IPS-NIHi7 (cell line): ENCODE data around the gene SHF.

ENCODE experiments used
- DNase-seq: peaks from one replicate; pipeline ENCODE4 v3.0.0; 2012; ENCODE audit warnings: mixed read lengths; ENCODE audit errors: extremely low spot score

SHF gene

DNA sequence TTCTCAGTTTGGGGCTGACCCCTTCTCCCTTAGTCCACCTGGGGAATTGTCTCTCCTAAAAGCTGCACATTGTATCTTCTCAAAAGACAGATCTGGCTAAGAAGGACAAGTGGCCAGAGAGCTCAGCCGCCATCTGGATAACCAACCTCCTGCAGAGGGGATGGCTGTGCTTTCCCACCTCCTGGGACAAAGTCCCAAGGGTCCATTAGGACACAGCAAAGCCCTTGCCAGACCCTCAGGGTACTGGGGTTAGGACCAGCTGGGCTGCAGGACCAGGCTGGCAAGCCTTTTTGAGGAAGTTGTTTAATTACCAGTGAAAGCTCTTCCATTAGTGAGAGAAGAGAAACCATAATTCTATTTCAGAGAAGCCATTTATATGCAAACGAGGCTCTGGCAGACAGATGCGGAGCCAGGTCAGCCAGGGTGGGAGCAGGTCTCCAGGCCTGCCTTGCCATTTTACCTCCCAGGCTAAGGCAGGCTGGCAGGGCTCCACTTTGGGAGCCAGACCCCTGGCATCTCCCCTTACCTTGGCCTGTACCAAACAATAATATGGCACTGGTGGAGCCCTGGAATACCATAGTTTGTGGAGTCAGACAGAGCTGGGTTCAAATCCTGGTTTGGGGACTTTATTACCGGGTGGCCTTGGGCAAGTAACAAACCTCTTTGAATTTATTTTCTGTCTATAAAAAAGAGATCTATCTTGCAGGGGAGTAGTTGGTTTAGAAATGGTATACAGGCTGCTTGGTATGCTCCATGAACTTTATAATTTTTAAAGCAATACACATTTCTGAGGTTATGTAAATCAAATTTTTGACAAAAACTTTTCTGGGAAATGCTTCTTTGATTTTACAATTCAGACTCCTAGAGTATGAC, 17.9 kb downstream of the SHF start:
- no peak for DNase-seq

DNA sequence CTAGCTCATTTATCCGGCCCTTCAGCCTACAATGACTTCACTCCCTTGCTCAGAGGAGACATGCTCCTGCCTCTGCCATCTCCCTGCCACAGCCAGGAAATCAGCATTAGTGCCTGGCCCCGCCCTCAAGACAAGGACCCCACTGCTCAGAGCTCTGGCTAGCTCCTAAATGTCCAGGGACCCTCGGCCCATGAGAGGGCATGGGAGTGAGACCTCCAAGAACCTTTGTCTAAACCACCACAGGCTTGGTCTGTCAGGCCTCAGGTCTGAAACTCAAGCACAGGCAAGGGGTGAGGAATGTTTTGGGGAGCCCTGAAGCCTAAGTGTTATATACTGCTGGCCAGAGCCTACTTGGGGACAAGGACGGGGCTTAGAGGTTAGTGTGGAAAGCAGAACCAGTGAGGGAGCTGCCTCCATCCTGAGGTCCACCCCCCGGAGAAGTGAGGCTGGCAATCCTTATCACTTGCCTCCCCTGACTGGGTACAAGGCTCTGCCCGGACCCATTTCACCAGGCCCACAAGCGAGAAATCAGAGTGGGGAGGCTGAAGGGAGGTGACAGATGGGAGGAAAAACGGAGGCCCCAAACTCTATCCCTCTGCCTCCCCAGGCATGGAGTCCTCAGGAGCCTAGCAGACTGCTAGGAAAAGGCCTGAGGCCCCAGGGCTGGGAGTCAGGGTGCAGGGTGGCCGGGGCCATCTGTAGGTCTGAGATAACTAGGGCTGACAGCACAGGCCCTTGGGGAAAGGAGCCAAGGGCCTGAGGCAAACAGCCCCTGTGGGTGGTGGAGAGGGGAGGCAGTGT, 18.8 kb downstream of the SHF start:
- DNase-seq = no peak

DNA sequence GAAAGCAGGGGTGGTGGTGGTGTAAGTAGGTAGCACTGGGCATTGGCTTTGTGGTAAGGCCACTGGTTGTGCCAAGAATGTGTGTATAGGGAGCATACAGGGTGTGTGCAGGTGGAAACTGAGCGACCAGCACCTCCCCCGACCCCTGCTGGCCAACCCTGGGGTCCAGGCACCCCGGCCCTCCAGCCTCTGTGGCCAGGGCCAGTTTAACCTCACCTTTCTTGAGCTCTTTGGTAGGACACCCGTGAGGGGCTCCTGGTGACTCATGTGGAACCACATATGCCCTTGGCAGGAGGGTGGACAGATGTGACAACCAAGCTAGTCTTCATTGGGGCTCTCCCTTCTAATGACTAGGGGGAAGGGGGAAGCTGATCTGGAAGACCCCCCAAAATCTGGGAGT, 19.5 kb downstream of the SHF start:
- DNase-seq = no peak

DNA sequence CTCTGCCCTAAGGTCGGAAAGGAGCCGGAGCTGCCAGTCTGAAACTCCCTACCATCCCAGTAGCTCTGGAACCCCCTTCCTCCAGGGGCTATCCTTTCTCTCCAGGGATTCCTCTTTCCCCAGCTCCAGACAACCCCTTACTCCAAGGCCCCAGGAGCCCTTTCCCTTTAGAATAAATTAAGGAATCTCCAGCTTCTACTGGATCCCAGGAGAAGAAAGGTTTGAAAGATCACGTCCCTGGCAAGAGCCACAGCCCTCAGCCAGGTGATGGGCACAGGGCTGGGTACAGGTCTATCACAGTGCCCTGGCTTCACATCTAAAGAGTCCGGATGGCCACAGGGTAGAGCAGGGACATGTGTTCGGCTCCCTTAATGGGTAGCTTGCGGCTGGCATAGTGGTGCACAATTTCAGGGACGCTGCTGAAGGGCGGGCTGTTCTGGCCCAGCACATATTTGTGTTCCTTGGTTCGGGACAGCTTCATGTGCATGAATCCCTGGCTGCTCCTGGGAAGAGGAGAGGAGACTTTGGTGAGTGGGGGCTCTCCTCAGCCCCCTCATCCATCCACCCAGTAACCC, 20.0 kb downstream of the SHF start:
- DNase-seq = no peak

DNA sequence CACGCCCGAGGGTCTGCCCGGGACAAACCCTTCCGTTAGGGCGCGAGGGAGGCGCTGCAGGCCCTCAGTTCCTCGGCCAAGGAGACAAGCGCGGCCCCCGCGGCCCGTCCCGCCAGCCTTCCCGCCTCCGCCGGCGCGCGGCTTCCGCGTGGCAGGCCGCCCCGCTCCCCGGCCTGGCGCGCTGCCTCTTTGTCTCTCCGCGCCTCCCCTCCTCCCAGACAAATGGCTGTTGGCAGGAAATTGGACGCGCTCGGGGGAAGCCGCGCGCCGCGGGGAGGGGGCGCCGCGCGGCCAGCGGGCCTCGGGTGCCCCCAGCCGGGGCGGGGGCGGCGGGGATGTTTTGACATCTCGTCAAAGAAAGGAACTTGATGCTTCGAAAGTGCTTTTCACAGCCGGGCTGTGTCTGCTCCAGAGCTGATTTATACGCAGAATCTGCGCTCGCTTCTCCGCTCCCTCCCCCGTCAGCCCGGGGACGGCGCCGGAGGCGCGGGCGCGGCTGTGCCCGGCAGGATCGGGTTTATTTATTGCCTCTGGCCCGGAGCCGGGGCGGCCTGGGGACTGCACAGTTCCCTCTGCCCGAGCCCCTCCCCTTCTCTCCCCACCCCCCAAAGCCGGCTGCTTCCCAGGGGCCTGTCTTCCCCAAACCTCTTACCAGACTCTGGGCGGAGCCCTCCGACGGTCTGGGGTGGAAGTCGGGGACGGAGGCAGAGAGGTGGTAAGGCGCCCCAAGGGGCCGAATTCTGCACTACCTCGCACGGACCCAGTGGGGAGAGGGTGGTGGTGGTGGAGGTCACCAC, 20.7 kb downstream of the SHF start:
- peak; percentile 84 for DNase-seq

DNA sequence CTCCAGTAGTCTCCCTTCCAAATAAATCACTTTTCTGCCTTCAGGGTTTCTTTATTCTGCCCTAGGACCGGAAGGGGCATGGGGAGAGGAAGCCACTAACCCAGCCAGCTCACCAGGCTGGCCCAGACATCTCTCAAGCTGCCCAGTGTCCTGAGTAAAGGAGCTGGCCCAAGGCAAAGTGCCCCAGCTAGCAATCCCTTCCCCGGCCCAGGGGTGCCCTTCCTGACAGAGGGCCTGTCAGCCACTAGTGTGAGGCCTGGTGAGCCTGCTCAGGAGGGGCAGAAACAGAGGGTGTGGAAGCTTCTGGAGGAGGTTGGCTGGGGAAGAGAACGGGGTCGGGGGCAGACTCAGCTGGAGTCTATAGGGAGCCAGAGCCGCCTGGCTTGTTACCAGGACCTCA, 22.2 kb downstream of the SHF start:
- no peak for DNase-seq

DNA sequence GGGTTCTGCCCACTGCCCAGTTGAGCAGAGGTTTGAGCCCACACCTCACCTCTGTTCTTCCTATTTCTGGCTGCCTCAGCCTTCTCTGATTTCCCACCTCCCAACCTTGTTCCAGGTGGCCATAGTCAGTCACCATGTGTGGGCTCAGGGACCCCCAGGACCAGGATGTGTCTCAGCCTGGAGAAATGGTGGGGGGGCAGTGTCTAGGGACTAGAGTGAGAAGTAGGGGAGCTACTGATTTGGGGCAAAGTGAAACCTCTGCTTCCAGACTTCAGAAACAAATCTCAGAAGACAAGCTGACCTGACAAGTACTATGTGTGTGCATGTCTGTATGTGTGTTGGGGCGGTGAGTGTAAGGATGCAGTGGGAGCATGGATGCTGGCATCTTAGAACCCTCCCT, 22.9 kb downstream of the SHF start:
- DNase-seq = no peak

DNA sequence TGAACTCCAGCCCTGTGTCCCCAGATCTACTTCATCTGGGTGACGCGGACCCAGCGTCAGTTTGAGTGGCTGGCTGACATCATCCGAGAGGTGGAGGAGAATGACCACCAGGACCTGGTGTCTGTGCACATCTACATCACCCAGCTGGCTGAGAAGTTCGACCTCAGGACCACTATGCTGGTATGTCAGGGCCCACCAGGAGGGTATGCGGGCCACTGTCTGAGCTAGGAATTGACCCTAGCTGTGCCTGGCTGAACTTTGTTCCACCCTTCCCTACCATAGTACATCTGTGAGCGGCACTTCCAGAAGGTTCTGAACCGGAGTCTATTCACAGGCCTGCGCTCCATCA, 24.3 kb downstream of the SHF start:
- DNase-seq = no peak

DNA sequence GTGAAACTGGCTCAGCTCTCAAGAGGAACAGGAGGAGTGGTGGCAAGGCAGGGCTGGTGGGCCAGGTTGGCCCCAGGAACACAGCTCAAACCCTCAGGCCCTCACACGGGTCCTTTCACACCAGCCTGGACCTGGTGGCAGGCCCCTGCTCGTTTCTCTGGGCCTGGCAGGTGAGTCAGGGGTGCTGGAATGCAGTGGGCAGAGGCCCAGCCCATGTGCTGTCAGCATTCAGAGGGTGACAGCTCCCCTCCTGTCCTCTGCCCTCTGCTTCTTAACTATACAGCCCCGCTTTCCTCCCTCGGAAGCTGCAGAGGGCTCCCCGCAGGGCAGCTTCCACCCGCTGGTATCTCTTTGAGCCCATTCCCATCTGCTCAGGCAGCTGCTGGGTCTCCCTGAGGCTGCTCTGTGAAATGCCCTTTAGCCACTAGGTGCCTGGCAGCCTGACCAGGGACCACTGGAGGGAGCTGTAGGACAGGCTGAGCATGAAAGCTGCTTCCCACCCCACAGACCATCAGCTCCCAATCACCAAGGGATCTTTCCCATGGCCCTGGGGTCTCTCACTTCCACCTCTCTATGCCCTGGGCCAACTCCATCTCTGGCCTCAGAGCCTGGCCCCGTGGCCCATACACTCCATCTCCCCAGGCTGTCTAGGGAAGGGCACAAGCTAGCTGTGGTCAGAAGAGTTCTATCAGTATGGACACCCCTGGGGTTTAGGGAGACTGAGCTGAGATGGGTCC, 24.8 kb downstream of the SHF start:
- DNase-seq = peak; percentile 95

DNA sequence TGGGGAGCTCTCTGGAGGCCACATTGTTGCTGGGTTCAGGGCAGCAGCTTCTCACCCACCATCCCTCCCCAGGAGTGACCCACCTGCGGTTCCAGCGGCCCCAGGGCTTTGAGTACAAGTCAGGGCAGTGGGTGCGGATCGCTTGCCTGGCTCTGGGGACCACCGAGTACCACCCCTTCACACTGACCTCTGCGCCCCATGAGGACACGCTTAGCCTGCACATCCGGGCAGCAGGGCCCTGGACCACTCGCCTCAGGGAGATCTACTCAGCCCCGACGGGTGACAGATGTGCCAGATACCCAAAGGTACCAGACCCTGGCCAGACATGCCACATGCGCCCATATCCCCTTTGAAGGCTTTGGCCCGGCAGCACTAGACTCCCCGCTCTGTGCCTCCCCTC, 26.1 kb downstream of the SHF start:
- no peak for DNase-seq

DNA sequence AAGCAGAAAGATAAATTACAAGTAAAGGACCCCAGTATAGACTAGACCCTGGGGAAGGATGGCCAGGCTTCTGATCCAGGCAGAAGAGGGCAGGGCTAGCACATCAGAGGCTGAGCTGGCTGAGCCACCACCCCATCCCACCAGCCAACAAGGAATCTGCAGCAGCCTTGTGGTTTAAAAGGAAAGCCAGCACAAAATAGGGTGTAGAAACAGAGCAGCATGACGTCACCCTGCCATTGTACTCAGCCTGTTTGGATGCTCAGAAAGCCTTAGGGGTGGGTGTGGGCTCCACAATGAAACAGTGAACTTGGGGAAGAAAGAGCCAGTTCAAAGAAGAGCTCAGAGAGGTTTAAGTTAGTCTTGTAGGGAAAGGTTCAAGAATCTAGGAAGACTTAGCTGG, 29.8 kb downstream of the SHF start:
- DNase-seq = peak; percentile 31

DNA sequence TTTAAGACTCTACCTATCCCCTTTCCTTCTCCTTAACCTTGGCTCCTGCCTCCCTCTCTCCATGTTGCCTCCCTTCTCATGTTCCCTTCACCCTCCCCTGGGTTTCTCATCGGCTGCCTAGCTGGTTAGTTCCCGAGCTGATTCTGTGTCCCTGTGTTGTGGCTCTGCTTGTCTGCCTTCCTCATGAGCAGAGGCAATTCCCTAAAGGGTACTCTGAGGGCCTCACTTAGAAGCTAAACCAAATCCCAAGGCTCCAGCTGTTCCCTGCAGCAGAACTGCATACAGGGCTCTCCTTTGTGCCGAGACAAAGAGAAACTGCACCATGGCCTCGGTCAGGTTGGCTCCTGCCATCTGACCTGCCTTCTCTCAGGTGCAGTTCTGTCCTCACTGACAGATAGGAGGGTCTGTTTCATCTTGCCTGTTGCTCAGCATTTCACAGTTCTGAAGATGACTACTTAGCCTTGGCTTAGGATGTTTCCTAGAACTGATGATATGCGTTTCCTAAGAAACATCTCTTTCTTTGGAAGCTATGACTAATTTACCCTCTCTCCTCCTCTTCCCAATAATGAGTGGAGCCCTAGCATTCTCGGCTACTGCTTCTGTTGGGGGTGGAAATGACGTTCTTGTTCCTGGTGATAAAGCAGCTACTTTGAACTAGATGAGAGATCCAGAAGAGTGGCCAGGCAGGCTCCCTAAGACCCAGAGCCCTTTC, 30.9 kb downstream of the SHF start:
- DNase-seq = no peak

DNA sequence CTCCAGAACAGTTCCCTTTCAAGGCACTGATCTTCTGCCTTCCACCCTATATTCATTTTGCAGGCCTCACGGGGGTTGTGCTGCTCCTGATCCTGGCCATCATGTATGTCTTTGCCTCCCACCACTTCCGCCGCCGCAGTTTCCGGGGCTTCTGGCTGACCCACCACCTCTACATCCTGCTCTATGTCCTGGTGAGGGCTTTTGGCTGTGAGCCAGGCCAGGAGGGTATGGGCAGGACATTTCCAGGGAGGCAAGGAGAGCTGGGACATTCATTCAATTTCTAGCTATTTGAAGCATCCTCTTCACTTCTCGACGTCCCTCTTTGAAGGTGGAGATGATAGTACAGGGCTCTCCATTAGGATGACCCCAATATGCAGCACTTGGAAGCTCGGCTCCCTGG, 32.0 kb downstream of the SHF start:
- no peak for DNase-seq

DNA sequence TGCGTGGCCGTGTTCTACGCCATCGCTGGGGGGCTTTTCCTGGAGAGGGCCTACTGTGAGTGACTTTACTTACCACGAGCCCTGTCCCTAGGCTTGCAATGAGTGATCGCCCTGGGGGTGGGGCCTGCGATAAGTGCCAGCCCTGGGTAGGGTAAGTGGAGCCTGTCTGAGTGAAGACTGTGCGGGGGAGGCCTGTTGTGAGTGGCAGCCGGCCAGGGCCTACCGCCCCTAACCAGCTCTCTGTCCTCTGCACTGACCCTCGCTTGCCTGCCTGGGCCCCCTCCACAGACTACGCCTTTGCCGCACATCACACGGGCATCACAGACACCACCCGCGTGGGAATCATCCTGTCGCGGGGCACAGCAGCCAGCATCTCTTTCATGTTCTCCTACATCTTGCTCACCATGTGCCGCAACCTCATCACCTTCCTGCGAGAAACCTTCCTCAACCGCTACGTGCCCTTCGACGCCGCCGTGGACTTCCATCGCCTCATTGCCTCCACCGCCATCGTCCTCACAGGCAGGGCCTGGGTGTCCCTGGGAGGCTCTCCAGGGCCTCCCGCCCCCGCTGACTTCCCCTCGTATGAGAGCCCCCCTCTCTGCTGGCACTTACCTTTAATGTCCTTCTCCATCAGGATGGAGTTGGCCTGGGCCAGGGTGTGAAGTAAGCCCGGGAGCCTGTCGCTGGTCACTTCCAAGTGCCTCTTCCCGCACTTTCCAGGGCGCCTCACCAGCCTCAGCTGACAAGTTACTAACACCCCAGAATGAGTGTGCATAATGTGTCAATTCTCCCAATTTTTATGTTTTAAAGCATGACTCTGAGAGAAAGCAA, 35.6 kb downstream of the SHF start:
- DNase-seq = no peak

DNA sequence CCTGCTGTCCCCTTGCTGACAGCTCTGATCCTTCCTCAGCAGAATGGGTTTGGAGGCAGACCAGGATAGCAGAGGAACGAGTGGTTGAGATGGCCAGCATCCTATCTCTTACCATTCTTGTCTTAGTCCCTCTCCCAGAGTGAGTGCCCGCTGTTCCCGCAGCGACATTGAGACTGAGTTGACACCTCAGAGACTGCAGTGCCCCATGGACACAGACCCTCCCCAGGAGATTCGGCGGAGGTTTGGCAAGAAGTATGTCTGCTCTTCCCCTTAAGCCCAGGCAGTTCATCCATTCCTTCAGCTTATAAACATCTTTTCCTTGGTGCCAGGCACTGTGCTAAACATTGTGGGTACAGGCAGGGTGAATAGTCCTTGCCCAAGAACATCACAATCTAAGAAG, 36.8 kb downstream of the SHF start:
- DNase-seq = no peak

DNA sequence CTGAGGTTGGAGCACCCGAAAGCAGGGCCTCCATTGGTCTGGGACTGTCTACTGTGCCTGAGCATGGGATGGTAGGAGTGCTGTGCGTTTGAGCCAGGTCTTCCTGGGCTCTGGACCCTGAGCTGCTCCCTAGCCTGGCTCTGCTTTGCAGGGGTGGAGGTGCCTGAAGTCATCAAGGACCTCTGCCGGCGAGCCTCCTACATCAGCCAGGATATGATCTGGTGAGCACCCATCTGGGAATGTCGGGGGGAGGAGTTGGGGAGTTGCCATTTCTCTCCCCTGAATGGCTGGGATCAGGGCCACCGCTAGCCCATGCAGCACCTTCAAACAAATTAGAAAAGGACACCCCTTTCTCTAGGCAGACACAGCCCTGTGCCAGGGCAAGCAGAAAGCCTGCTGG, 37.3 kb downstream of the SHF start:
- no peak for DNase-seq

DNA sequence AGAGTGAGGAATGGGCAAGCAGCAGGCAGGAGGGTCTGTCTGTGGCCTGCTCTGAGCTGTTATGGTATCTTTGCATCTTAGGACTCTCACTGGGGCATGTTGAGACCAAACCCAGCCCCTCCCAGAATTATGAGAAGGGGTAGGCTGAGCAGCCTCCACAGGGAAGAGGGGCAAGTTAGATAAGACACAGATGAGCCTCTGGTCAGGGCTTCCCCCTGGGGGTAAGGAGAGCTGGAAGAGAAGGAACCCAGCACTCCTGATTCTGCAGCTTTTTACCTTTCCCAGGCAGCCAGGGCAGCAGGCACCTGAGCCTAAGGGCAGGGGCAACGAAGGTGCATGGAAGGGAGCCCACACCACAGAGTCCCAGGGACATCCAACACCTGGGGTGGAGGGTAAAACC, 38.7 kb downstream of the SHF start:
- DNase-seq = no peak

DNA sequence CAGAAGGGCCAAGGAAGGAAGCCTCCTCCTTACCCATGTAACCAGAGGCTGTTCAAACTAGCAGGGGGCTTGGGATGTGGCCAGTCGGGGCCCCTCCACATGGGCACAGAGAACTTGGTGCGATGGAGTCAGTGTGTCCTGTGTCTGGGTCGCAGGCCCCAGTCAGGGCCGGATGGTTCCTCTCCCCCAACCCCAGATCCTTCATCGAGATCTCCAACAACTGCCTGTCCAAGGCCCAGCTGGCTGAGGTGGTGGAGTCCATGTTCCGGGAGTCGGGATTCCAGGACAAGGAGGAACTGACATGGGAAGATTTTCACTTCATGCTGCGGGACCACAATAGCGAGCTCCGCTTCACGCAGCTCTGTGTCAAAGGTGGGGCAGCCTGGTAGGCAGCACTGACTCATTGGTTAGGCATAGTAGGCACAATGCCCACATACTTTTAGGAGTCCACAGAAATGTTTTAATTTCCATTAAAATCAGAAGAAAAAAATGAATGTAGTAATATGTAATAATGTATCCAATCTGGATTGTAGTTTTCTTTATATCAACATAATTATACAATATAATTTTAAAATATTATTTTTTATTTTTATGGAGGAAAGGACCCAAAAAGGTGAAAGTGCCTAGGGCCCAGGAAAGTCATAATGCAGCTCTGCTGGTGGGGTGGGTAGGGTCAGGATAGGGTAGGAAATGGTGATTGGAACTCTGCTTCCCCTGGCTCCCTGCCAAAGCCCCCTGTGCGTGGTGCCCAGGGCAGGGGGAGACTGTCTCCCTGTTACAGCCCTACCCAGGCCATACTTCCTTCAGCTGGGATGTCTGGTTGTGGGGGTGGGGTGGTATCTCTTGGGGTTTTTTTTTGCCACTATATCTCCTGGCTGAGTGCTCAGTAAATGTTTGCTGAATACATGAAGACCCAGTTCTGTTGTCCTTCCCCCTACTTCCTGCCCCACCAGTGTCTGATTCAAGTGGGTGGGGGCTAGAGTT, 39.4 kb downstream of the SHF start:
- no peak for DNase-seq

DNA sequence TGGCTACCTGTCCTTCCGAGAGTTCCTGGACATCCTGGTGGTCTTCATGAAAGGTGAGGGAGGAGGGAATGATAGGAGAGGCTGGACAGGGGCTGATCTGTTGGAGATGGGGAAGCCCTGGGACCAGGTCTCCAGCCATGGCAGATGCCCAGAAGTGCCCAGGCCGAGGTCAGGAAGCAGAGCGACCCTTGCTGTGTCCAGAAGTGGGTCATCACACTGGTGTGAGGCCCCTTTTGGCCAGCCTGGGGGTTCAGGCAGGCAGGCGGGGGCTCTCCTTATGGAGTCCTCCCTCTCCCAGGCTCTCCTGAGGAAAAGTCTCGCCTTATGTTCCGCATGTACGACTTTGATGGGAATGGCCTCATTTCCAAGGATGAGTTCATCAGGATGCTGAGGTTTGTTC, 40.2 kb downstream of the SHF start:
- no peak for DNase-seq
